ENCODE results near the gene THY1.

- TF ChIP-seq CTCF (IDR thresholded peaks at IDR 0.05 in 2 of 3, conservative IDR thresholded peaks at IDR 0.05 in 1 of 3; ENCODE audit: borderline replicate concordance in 1 of 3, insufficient read depth in 1 of 3, low read depth in 2 of 3, low read length in 2 of 3) (no peak), EZH2phosphoT487 (IDR thresholded peaks at IDR 0.05; ENCODE audit: borderline replicate concordance) (no peak), EZH2 (IDR thresholded peaks at IDR 0.05) (no peak), ZBTB33 (IDR thresholded peaks at IDR 0.05; ENCODE audit: extremely low read depth, insufficient replicate concordance, low read length) (no peak), REST (IDR thresholded peaks at IDR 0.05; ENCODE audit: low read depth) (no peak), POLR2AphosphoS5 (IDR thresholded peaks at IDR 0.05; ENCODE audit: low read depth, low read length) (no peak), ATF3 (IDR thresholded peaks at IDR 0.05) (no peak), SP1 (IDR thresholded peaks at IDR 0.05; ENCODE audit: low read depth) (no peak), POLR2A (IDR thresholded peaks at IDR 0.05; ENCODE audit: borderline replicate concordance, extremely low read depth, insufficient read depth, insufficient read length) (no peak)
Observed at GRCh38 chr11:119414321-119414720, 8.7 kb downstream of the THY1 start.
